Astrocyte (in vitro differentiated cells and primary cell): Measurements from ENCODE around the gene PPP2R2B. TPM values are rescaled to one million over a fixed set of nuclear protein-coding genes. Genes with fewer than 3 reads are reported as not detected.

ENCODE experiments used
- DNase-seq: peaks from one replicate; pipeline ENCODE4 v3.0.0-alpha.2; 2010; ENCODE audit warnings: low read depth
- FAIRE-seq: peaks from 2 replicates; lab custom pipeline; 2011; peaks lifted over from hg19 to GRCh38; lab: Jason Lieb, UNC
- H2AFZ ChIP-seq: 2 replicates; pipeline ENCODE4 v1.6.0; 2012; ENCODE audit warnings: low read depth, low read length, inconsistent platforms
- H3K27ac ChIP-seq: 2 replicates; pipeline ENCODE4 v1.5.1; 2011; ENCODE audit warnings: low read depth, low read length, inconsistent platforms
- H3K27me3 ChIP-seq: 2 replicates; pipeline ENCODE4 v1.6.0; 2011; ENCODE audit warnings: low read length, inconsistent platforms; ENCODE audit not compliant: insufficient read depth
- H3K36me3 ChIP-seq: 2 replicates; pipeline ENCODE4 v1.5.1; 2011; ENCODE audit warnings: low read length, inconsistent platforms; ENCODE audit not compliant: insufficient read depth
- H3K4me1 ChIP-seq: 2 replicates; pipeline ENCODE4 v1.5.1; 2011; ENCODE audit warnings: low read length, inconsistent platforms; ENCODE audit not compliant: insufficient read depth
- H3K4me2 ChIP-seq: 2 replicates; pipeline ENCODE4 v1.6.0; 2012; ENCODE audit warnings: low read length, inconsistent platforms
- H3K4me3 ChIP-seq: 2 replicates; pipeline ENCODE4 v1.5.1; 2011; ENCODE audit warnings: low read depth, mild to moderate bottlenecking, low read length, inconsistent platforms; ENCODE audit not compliant: insufficient read depth
- H3K79me2 ChIP-seq: 2 replicates; pipeline ENCODE4 v1.6.0; 2012; ENCODE audit warnings: mild to moderate bottlenecking, low read length, inconsistent platforms; ENCODE audit not compliant: insufficient read depth
- H3K9ac ChIP-seq: 2 replicates; pipeline ENCODE4 v1.6.0; 2012; ENCODE audit warnings: mild to moderate bottlenecking, low read length, inconsistent platforms
- H3K9me3 ChIP-seq: 2 replicates; pipeline ENCODE4 v1.5.1; 2012; ENCODE audit warnings: low read depth, mild to moderate bottlenecking, low read length, inconsistent platforms; ENCODE audit not compliant: insufficient read depth
- H4K20me1 ChIP-seq: 2 replicates; pipeline ENCODE4 v1.6.0; 2012; ENCODE audit warnings: low read length, inconsistent platforms; ENCODE audit not compliant: insufficient read depth
- H3K27ac Mint-ChIP-seq: one replicate; pipeline ENCODE4 v1.8.0; 2021; ENCODE audit warnings: mild to moderate bottlenecking, mixed read lengths; ENCODE audit not compliant: unreplicated experiment
- H3K27me3 Mint-ChIP-seq: one replicate; pipeline ENCODE4 v1.8.0; 2021; ENCODE audit warnings: low read depth, mixed read lengths; ENCODE audit not compliant: unreplicated experiment
- H3K36me3 Mint-ChIP-seq: one replicate; pipeline ENCODE4 v1.8.0; 2021; ENCODE audit warnings: low read depth, mixed read lengths; ENCODE audit not compliant: unreplicated experiment
- H3K4me1 Mint-ChIP-seq: one replicate; pipeline ENCODE4 v1.8.0; 2021; ENCODE audit warnings: low read depth, mixed read lengths; ENCODE audit not compliant: unreplicated experiment
- H3K4me3 Mint-ChIP-seq: one replicate; pipeline ENCODE4 v1.8.0; 2021; ENCODE audit warnings: mild to moderate bottlenecking, moderate library complexity, mixed read lengths; ENCODE audit not compliant: unreplicated experiment
- H3K9me3 Mint-ChIP-seq: one replicate; pipeline ENCODE4 v1.8.0; 2021; ENCODE audit warnings: mild to moderate bottlenecking, mixed read lengths; ENCODE audit not compliant: unreplicated experiment
- CTCF ChIP-seq: IDR thresholded peaks from 2 replicates; pipeline ENCODE4 v1.5.1; 2011; ENCODE audit warnings: low read depth, mild to moderate bottlenecking, inconsistent platforms, low read length, moderate library complexity; ENCODE audit not compliant: insufficient read depth
- EZH2 ChIP-seq: IDR thresholded peaks from 2 replicates; pipeline ENCODE4 v1.6.1; 2012; ENCODE audit warnings: mild to moderate bottlenecking, low read length, inconsistent platforms; ENCODE audit not compliant: insufficient read depth
- total RNA-seq: library from RNA; stranded (reverse); gene quantifications from 2 replicates; pipeline ENCODE4 v1.2.1, GENCODE V29; 2021

The PPP2R2B gene
- total RNA-seq, 1 donor from 2014 or later, result 5.2 TPM

DNA sequence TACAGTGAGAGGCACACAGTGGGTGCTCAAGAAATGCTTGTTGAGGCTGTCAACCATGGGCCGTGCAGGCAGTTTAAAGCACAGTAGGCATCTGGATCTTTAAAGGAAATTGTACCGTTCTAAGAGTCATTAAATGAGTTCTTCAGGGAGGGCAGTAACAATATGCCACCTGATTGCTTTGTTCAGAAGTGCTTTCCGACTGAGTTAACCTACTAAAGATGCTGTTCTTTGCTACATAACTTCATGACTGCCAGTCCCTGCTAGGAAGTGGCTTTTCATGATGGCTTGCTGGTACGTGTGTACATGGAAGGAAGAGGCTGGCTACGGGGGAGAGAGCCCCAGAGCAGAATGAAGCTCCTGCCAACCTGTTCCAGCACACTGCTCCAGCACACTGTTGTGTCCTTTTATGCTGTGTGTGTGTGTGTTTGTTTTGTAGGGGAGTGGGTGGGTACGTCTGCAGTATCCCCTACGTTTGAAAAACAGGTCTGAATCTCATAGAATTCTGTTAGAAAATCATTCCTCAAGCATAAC is 41.9 kb upstream of the PPP2R2B start:
- H3K27ac Mint-ChIP-seq, result no peak overlapping the region
- no peaks in the 10 kb centered on the region for H3K27me3 ChIP-seq
- H3K27me3 Mint-ChIP-seq, result no peaks in the 10 kb centered on the region
- no peaks in the 10 kb centered on the region for H3K36me3 Mint-ChIP-seq
- FAIRE-seq, result no peak
- no peak overlapping the region for H3K4me2 ChIP-seq
- H4K20me1 ChIP-seq, result no peaks in the 10 kb centered on the region
- DNase-seq, result no peak
- H3K36me3 ChIP-seq, result no peaks in the 10 kb centered on the region
- no peaks in the 10 kb centered on the region for H3K4me1 ChIP-seq
- no peak overlapping the region for H3K27ac ChIP-seq
- no peaks in the 10 kb centered on the region for H3K9me3 Mint-ChIP-seq
- no peaks in the 10 kb centered on the region for H3K79me2 ChIP-seq
- TF ChIP-seq EZH2 (no peak), CTCF (no peak)
- H3K9me3 ChIP-seq, result no peaks in the 10 kb centered on the region
- H3K4me1 Mint-ChIP-seq, result peaks cover 7% of the 10 kb centered on the region
- H3K9ac ChIP-seq, result no peak overlapping the region
- H3K4me3 ChIP-seq, result no peak overlapping the region
- H3K4me3 Mint-ChIP-seq, result no peak overlapping the region
- H2AFZ ChIP-seq, result no peak overlapping the region

DNA sequence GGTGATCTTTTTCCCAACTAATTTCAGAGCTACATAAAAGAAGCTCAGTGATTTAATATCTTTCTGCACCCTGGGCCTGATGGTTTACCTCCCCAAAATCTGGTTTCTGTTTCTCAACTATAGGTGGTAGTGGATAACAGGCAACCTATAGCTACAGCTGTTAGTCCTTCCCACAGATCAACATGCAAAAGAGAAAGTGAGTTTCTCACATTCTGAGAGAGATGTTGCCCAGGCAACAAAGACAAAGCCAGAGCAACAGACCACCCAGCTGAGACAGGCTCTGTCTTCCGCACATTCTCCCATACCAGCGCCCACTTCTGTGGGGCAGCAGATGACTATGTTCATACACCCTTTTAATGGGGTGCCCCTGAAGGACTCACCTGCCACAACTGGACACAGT is 40.7 kb upstream of the PPP2R2B start:
- Histone ChIP-seq H3K4me3 (no peak overlapping the region), H2AFZ (no peak overlapping the region), H3K27me3 (no peaks in the 10 kb centered on the region), H3K27ac (no peak overlapping the region), H4K20me1 (no peaks in the 10 kb centered on the region), H3K79me2 (no peaks in the 10 kb centered on the region), H3K36me3 (no peaks in the 10 kb centered on the region), H3K9me3 (no peaks in the 10 kb centered on the region), H3K4me2 (no peak overlapping the region), H3K4me1 (no peaks in the 10 kb centered on the region), H3K9ac (no peak overlapping the region)
- FAIRE-seq (no peak), DNase-seq (no peak)
- TF ChIP-seq CTCF (no peak), EZH2 (no peak)
- H3K4me3 Mint-ChIP-seq, result no peak overlapping the region
- H3K27ac Mint-ChIP-seq, result peak overlapping the region; percentile 44
- H3K4me1 Mint-ChIP-seq, result peaks cover 7% of the 10 kb centered on the region
- no peaks in the 10 kb centered on the region for H3K27me3 Mint-ChIP-seq
- H3K36me3 Mint-ChIP-seq, result no peaks in the 10 kb centered on the region
- no peaks in the 10 kb centered on the region for H3K9me3 Mint-ChIP-seq

GRCh38 chr5:146917931-146918330 is 39.4 kb upstream of the PPP2R2B start:
- no peak overlapping the region for H3K27ac Mint-ChIP-seq
- no peaks in the 10 kb centered on the region for H3K9me3 Mint-ChIP-seq
- Histone ChIP-seq H3K27me3 (no peaks in the 10 kb centered on the region), H3K4me3 (no peak overlapping the region), H3K36me3 (no peaks in the 10 kb centered on the region), H4K20me1 (no peaks in the 10 kb centered on the region), H3K4me1 (no peaks in the 10 kb centered on the region), H3K9me3 (no peaks in the 10 kb centered on the region), H3K4me2 (no peak overlapping the region), H3K79me2 (no peaks in the 10 kb centered on the region), H3K9ac (no peak overlapping the region), H2AFZ (no peak overlapping the region), H3K27ac (no peak overlapping the region)
- FAIRE-seq (no peak), DNase-seq (no peak)
- TF ChIP-seq EZH2 (no peak), CTCF (no peak)
- no peaks in the 10 kb centered on the region for H3K27me3 Mint-ChIP-seq
- H3K4me1 Mint-ChIP-seq, result peaks cover 7% of the 10 kb centered on the region
- no peaks in the 10 kb centered on the region for H3K36me3 Mint-ChIP-seq
- H3K4me3 Mint-ChIP-seq, result no peak overlapping the region
